GM21786 (cell line): ENCODE results near the gene ZNF254.
"Not testable (repeated sequence)": the region's sequence is repeated elsewhere in the genome, so short reads cannot be mapped to it uniquely, and the experiment has no call there.

Source experiments
- ATAC-seq: cut with Tn5 transposase; IDR thresholded peaks from one replicate; pipeline ENCODE4 v1.9.1; 2021; ENCODE audit not compliant: unreplicated experiment

ZNF254 gene

DNA sequence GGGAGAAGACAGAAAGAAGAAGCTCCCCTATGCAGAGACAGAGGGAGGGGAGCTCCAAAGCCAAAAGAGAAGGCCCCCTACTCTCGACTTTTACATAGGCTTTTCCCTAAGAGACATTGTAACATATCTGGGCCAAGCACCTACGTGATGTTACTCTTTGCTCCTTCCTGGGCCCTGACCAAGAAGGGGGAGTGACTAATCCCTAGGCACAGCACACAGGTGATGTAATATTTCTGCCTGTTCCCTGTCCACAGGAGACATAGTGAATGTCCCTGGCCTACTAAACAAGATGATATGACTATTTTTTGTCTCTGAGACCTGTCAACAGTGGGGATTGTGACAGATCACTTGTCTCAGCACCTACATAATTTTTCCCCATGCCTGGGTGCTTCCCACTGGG is 15.9 kb upstream of the ZNF254 start:
- no peak for ATAC-seq

GRCh38 chr19:24072720-24073119 is 14.3 kb upstream of the ZNF254 start:
- no peak for ATAC-seq

- no peak for ATAC-seq
Observed at GRCh38 chr19:24073807-24074206, 13.2 kb upstream of the ZNF254 start.

- no peak for ATAC-seq
Observed at GRCh38 chr19:24074720-24075454, 12.1 kb upstream of the ZNF254 start.

DNA sequence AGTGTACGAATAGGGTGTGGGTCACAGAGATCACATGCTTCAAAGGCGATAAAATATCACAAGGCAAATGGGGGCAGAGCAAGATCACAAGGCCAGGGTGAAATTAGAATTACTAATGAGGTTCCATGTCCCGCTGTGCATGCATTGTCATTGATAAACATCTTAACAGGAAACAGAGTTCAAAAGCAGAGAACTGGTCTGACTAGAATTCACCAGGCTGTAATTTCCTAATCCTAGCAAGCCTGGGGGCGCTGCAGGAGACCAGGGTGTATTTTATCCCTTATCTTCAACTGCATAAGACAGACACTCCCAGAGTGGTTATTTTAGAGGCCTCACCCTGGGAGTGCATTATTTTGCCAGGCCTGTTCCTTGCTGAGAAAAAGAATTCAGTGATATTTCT is 11.5 kb upstream of the ZNF254 start:
- not testable (repeated sequence) for ATAC-seq

DNA sequence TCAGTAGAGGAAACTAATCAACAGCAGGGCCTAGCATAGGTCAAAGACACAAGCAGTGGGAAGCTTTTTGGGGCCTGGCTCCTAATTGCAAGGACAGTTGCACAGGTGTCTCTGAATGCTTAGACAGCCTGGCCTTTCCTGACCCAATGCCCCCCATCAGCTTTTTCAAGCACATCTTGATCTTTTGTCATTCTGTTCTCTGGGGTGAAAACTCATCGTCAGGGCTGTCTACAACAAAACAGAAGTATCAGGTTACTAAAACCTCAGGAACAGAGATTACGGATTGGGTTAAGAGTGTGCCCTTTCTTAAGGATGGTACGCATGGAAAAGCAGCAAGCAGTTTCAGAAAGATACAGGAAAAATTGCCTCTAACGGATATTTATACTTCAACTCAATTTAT is 8.3 kb upstream of the ZNF254 start:
- ATAC-seq = no peak

- ATAC-seq = no peak
Observed at GRCh38 chr19:24081056-24081455, 5.9 kb upstream of the ZNF254 start.

GRCh38 chr19:24098359-24098758 is 11.4 kb downstream of the ZNF254 start:
- ATAC-seq = no peak

DNA sequence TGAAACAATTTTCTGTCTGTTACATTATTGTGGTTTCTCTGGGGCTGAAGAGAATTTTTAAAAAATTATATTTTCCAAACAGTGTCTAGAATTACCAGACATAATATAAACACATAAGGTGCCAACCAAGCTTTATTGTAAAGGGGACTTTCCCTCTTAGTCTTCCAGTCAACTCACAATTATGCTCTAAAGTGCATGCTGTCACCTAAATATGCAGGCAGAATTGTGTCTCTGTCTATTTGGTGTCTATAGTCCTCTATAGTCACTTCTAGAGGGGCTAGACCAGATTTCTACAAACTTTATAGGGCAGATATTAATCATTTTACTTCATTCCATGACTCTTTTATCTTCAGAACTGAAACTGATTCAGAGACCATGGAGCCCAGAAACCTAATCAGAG is 12.8 kb downstream of the ZNF254 start:
- ATAC-seq = no peak

DNA sequence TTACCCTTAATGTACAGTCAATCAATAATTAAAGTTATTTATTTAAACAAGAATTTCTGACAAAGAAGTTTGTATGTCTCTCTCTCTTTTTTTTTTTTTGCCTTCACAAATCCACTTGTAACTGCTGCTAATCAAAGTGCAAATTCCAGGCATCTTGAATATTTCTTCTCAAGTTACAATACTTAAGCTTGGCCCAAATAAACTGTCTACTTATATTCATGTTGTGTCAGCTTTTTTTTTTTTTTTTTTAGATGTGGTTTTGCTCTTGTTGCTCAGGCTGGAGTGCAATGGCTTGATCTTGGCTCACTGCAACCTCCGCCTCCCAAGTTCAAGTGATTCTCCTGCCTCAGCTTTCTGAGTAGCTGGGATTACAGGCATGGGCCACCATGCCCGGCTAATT is 13.6 kb downstream of the ZNF254 start:
- not testable (repeated sequence) for ATAC-seq

DNA sequence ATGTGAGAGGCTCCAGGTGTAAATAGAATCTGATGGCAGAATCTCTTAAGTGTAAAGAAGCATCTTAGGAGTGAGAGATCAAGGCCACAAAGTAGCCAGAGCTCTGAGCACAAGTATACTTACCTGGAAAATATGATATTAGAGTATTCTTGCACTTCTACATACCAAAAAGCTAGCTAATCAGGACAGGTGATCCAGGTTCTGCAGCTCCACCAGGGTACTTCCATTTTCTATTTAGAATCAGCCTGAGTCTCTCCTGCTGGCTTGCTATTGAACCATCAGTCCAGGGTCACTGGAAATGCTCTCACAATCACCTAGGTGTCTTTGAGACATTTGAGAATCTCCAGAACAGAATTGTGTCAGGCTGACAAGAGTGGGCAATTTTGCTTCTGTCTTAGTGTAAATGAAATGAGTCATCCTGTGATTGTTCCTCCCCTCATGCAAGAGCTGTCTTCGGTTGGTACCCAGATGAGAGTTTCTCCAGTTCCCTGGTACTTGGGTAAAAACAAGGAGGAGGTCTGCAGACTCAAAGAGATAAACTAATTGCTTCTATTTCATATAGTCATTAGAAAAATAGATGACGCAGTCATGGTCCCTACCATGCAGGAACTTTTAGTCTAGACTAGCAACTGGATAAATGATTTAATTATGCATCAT is 14.6 kb downstream of the ZNF254 start:
- no peak for ATAC-seq

GRCh38 chr19:24127601-24128000 is 40.6 kb downstream of the ZNF254 start:
- no peak for ATAC-seq

DNA sequence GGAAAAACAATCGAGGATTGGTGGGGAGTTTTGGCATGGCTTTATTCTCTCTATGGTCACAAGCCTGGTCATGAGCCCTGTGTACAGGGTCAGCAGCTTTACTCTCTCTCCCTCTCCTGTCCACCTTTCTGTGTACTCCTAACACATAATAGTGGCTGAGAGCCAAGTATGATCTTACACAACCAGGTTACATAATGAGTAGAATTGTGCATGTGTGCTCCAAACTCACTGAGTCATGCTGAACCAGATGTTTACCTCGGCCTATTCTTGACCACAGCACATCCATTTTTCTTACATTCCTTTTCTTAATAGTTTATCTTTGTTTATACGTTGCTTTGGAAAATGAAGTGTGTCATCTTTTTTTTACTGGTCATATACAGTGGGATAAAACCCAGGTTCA is 53.1 kb downstream of the ZNF254 start:
- ATAC-seq = no peak

DNA sequence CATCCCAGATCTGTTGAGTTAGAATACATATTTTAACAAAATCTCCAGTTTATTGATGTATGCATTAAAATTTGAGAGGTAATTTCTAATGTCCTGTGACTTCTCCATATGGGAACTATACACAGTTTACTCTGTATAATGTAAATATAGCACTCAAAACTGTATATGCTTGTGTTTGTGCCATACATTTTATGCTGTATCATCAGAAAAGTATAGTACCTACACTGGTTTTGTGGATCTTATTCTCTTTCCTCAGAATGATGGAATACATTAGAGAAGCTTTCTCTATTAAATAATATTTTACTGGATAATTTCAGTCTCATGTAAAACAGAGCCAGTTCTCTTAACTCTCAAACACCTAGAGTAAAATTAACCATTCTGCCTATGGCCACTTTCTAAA is 53.6 kb downstream of the ZNF254 start:
- ATAC-seq = no peak

GRCh38 chr19:24141612-24142011 is 54.6 kb downstream of the ZNF254 start:
- no peak for ATAC-seq

- ATAC-seq = no peak
Observed at GRCh38 chr19:24142771-24143170, 55.8 kb downstream of the ZNF254 start.

GRCh38 chr19:24159707-24160106 is 72.7 kb downstream of the ZNF254 start:
- no peak for ATAC-seq

- no peak for ATAC-seq
Observed at GRCh38 chr19:24166055-24166454, 79.1 kb downstream of the ZNF254 start.

DNA sequence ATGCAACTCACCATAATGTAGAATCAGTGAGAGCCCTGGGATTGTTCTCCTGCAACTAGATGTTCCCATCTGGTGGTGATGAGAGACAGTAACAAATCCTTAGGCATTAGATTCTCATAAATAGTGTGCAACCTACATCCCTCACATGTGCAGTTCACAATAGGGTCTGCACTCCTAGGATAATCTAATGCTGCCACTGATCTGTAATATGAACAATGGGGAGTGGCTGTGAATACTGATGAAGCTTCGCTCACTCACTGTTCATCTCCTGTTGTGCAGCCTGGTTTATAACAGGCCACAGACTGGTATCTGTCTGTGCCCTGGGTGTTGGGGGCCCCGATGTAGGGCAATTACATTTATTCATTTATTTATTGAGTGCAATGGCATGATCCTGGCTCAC is 86.9 kb downstream of the ZNF254 start:
- ATAC-seq = no peak

DNA sequence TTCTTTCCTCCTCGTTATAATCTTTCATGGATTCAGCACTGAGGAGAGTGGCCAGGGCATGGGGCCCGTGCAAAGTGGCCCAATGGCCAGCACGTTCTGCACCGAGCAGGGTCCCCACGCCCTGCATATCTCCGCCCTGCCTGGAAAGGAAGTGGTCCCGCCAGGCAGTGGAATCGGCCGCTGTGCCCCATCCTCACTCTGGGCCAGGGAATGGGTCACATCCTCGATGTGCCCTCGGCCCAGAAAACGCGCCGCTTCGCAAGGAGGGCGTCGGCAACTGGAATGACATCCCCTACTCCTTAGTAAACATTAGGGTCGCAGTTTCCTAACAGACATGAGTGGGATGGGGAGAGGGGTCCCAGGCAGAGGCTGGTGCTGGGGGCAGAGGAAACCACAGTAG is 90.7 kb downstream of the ZNF254 start:
- no peak for ATAC-seq

DNA sequence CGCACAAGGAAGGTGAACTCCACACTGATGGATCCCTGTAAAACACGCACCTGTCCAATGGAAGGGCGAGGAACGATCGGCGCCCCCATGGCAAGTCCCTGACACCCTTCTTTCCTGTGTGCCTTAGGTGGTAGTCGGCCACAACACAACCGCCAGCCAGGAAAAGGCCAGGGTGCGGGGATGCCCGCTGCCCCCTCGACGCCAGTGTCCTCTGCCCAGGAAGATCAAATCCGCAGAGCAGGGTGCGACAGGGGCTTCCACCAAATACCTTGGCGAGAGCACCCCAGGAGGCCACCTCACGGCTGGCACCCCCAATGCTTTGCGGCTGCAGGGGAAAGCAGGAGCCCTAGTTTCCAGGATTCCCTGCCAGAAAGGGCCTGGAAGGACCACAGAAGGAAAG is 91.2 kb downstream of the ZNF254 start:
- no peak for ATAC-seq
